HG03280 (cell line): ENCODE results near the gene PPP1R12A.
A peak's percentile ranks its signal among the peaks of the same experiment; 100 is the strongest.

Source experiments
- ATAC-seq: cut with Tn5 transposase; IDR thresholded peaks from one replicate; pipeline ENCODE4 v1.9.1; 2021; ENCODE audit warnings: mild to moderate bottlenecking, moderate library complexity; ENCODE audit not compliant: unreplicated experiment

The PPP1R12A gene

GRCh38 chr12:79936670-79937069 is 1.8 kb upstream of the PPP1R12A start:
- no peak for ATAC-seq

- peak; percentile 17 for ATAC-seq
These were observed 888 bp upstream of the PPP1R12A start for GRCh38 chr12:79935624-79936345.

GRCh38 chr12:79934281-79935020 is 446 bp downstream of the PPP1R12A start:
- ATAC-seq, result peak; percentile 12

- ATAC-seq, result no peak
These were observed 1.2 kb downstream of the PPP1R12A start for GRCh38 chr12:79933532-79934264.

- ATAC-seq, result no peak
These were observed 1.9 kb downstream of the PPP1R12A start for GRCh38 chr12:79933043-79933442.

- ATAC-seq, result no peak
These were observed 2.5 kb downstream of the PPP1R12A start for GRCh38 chr12:79932357-79932756.

- no peak for ATAC-seq
These were observed 5.8 kb downstream of the PPP1R12A start for GRCh38 chr12:79929065-79929464.

GRCh38 chr12:79927772-79928474 is 7.0 kb downstream of the PPP1R12A start:
- peak; percentile 97 for ATAC-seq

GRCh38 chr12:79926951-79927350 is 7.9 kb downstream of the PPP1R12A start:
- no peak for ATAC-seq

GRCh38 chr12:79925492-79925891 is 9.4 kb downstream of the PPP1R12A start:
- ATAC-seq, result no peak

- ATAC-seq, result no peak
These were observed 13.1 kb downstream of the PPP1R12A start for GRCh38 chr12:79921786-79922185.

- no peak for ATAC-seq
These were observed 14.3 kb downstream of the PPP1R12A start for GRCh38 chr12:79920421-79921238.

GRCh38 chr12:79919762-79920161 is 15.1 kb downstream of the PPP1R12A start:
- no peak for ATAC-seq

GRCh38 chr12:79916826-79917225 is 18.1 kb downstream of the PPP1R12A start:
- ATAC-seq, result no peak

- ATAC-seq, result no peak
These were observed 22.8 kb downstream of the PPP1R12A start for GRCh38 chr12:79911889-79912656.

- ATAC-seq, result no peak
These were observed 26.5 kb downstream of the PPP1R12A start for GRCh38 chr12:79908366-79908765.

- no peak for ATAC-seq
These were observed 33.4 kb downstream of the PPP1R12A start for GRCh38 chr12:79901506-79901905.

- no peak for ATAC-seq
These were observed 33.9 kb downstream of the PPP1R12A start for GRCh38 chr12:79900951-79901350.

- ATAC-seq, result no peak
These were observed 34.7 kb downstream of the PPP1R12A start for GRCh38 chr12:79900199-79900598.
